GM12892 (cell line): ENCODE data around the gene KNDC1.

ENCODE experiments used
- DNase-seq: peaks from one replicate; pipeline ENCODE4 v3.0.0; 2011; ENCODE audit not compliant: insufficient read length
- FAIRE-seq: peaks from 2 replicates; lab custom pipeline; 2011; peaks lifted over from hg19 to GRCh38; lab: Jason Lieb, UNC
- POLR2A ChIP-seq: IDR thresholded peaks from 2 replicates; pipeline ENCODE4 v1.6.1; 2011; ENCODE audit warnings: low read depth, low read length, control low read depth
- POLR2AphosphoS5 ChIP-seq: IDR thresholded peaks from 2 replicates; pipeline ENCODE4 v1.6.1; 2011; ENCODE audit warnings: low read depth, low read length, control low read depth
- TAF1 ChIP-seq: IDR thresholded peaks from 2 replicates; pipeline ENCODE4 v1.6.1; 2011; ENCODE audit warnings: low read depth, mild to moderate bottlenecking, control low read depth, low read length, borderline replicate concordance

The KNDC1 gene

GRCh38 chr10:133211141-133211830, 51.3 kb downstream of the KNDC1 start:
- DNase-seq (no peak), FAIRE-seq (no peak)
- no peak for TF ChIP-seq POLR2A
- no peak for TF ChIP-seq POLR2AphosphoS5
- TF ChIP-seq TAF1: no peak

DNA sequence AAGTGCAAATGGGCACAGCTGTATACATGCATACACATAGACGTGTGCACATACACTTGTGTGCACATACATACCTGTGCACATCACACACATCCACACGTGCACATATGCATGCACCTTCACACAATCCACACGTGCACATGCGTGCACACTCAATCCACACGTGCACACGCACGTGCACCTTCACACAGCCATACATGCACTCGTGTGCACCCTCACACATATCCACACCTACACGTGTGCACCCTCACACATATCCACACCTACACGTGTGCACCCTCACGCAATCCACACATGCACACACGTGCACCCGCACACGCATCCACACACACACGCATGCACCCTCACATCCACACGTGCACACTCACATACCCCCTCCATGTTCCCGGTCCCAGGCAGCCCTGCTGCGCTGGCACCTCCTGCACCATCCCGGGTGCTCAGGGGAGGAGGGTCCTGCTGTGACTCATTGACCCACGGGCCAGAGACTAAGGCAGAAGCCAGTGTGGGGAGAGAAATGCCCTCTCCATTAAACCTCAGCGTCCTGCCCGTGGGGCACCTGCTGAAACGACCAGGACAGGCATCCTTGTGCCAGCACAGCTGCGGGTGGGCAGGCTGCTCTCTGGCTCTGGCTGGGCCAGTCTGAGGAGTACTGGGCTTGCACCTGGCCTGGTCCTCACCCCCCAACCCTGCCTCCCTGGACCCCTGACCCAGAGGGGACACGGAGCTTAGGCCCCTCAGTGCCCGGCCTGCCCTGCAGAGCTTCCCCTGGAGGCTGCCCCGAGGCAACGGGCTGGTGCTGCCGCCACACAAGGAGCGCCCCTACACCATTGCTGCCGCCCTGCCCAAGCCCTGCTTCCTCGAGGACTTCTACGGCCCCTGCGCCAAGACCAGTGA, 52.2 kb downstream of the KNDC1 start:
- FAIRE-seq: no peak
- TF ChIP-seq POLR2A (no peak), TAF1 (no peak), POLR2AphosphoS5 (no peak)
- no peak for DNase-seq

GRCh38 chr10:133212853-133213494, 53.0 kb downstream of the KNDC1 start:
- FAIRE-seq (no peak), DNase-seq (no peak)
- TF ChIP-seq POLR2A: no peak
- no peak for TF ChIP-seq TAF1
- TF ChIP-seq POLR2AphosphoS5: no peak

- FAIRE-seq: no peak
- DNase-seq: no peak
- TF ChIP-seq TAF1: no peak
- no peak for TF ChIP-seq POLR2A
- no peak for TF ChIP-seq POLR2AphosphoS5
Measured at GRCh38 chr10:133213641-133214467, 53.8 kb downstream of the KNDC1 start.

DNA sequence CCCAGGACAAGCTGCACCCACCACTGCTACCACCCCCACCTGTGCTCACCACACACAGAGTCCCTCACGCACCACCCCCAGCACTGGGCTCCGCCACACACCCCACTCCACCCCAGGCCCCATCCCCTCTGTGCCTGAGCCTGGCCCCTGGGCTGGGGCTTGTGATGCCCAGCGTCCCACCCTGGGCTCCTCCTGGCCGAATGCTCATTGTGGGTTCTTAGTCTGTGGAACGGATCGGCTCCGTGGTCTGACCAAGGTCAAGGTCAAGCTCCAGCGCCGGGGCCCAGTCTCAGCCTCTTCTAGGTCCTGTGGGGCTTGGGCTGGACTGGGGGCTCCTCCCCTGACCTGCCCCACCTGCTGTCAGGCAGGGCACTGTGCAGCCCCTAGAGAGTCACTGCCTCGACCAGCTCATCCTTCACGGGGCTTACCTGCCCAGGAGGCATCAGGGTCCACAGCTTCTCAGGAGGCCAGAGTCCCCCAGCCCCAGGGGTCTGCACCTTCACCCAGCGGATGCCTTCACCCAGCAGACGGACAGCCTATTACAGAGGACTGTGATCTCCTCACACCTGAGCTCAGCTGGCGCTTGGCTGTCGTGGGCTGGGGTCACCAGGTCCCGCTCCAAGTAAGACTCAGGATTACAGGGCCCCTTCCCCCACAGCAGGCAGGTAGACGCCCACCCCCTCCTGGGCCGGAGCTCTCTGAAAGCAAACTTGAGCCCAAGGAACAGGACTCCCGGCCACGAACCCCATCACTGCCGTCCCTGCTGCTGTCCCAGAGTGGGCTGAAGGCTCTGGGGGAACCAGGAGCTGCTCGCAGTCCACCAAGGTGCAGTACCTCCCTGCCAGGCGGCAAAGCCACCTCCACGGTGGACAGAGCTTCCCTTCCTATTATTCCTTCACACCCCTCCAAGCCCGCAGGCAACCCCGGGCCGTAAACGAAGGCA, 54.7 kb downstream of the KNDC1 start:
- no peak for TF ChIP-seq POLR2A
- no peak for TF ChIP-seq POLR2AphosphoS5
- no peak for TF ChIP-seq TAF1
- FAIRE-seq (no peak), DNase-seq (no peak)

DNA sequence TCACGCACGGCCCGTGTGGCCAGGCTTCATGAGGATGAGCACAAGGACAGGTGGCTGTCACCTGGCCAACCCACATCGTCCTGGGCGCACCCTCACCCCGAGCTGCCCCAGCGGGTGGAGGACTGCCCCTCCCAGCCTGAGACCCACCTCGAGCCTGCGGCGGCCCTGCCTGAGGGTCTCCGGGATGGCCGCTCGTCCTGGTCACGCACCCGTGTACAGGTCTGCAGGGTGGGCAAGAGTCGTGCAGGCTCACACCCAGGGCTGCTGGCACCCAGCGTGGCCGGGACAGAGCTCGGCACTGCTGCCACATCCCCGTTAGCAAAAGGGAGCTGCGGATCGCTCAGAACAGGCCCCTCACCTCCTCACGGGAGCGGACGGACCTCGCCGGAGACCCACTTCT, 55.6 kb downstream of the KNDC1 start:
- TF ChIP-seq TAF1 (no peak), POLR2A (no peak), POLR2AphosphoS5 (no peak)
- DNase-seq (no peak), FAIRE-seq (no peak)

GRCh38 chr10:133216776-133217175, 56.8 kb downstream of the KNDC1 start:
- DNase-seq: no peak
- FAIRE-seq: no peak
- TF ChIP-seq POLR2A (no peak), TAF1 (no peak), POLR2AphosphoS5 (no peak)

DNA sequence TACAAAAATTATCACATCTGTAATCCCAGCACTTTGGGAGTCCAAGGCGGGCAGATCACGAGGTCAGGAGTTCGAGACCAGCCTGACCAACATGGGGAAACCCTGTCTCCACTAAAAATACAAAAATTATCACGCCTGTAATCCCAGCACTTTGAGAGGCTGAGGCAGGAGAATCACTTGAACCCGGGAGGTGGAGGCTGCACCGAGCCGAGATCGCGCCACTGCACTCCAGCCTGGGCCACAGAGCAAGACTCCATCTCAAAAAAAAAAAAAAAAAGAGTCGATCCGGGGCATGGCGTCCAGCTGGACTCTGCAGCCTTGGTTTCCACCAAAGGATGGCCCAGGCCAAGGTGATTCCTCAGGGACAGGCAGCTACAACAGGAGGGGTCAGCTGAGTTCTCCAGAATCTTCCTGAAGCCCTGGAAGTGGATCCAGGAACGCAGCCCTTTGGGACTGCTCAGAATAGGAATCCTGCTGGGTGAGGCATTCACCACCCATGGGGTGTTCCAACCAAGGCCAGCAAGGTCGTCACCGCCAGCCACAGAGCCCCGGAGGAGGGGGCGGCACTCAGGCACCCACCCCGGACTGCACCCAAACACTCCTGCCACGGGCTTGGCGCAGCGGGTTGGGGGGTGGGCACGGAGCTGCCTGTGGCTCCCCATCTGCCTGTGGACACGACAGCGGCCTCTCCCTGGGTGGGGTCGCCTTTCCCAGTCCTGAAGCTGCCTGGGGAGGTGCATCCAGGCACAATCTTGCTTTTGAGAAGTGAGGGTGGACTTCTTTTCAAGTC, 58.0 kb downstream of the KNDC1 start:
- no peak for TF ChIP-seq POLR2A
- no peak for TF ChIP-seq POLR2AphosphoS5
- no peak for TF ChIP-seq TAF1
- FAIRE-seq (no peak), DNase-seq (no peak)

DNA sequence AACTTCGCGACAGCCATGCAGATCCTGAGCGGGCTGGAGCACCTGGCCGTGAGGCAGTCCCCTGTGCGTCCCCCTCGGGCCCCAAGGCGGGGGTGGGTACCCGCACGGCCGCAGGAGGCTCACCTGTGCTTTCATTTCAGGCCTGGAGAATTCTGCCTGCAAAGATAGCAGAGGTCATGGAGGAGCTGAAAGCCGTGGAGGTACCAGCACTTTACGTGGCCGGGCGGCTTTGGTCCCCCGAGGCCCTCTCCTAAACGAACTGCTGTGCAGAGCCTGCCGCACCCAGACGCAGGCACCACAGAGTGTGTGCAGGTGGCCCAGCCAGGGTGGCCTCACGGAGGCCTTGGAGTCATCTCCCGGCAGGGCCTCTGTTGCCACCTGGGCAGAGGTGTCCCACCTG, 58.9 kb downstream of the KNDC1 start:
- DNase-seq: no peak
- TF ChIP-seq POLR2A: no peak
- no peak for TF ChIP-seq POLR2AphosphoS5
- no peak for TF ChIP-seq TAF1
- FAIRE-seq: no peak
